HG03521 (cell line): Measurements from ENCODE around the gene KDELR3.

Experiments used
- ATAC-seq: cut with Tn5 transposase; IDR thresholded peaks from one replicate; pipeline ENCODE4 v1.9.1; 2021; ENCODE audit warnings: mild to moderate bottlenecking, moderate library complexity; ENCODE audit not compliant: unreplicated experiment

Gene KDELR3

GRCh38 chr22:38510416-38510970 is 42.6 kb downstream of the KDELR3 start:
- no peak for ATAC-seq

DNA sequence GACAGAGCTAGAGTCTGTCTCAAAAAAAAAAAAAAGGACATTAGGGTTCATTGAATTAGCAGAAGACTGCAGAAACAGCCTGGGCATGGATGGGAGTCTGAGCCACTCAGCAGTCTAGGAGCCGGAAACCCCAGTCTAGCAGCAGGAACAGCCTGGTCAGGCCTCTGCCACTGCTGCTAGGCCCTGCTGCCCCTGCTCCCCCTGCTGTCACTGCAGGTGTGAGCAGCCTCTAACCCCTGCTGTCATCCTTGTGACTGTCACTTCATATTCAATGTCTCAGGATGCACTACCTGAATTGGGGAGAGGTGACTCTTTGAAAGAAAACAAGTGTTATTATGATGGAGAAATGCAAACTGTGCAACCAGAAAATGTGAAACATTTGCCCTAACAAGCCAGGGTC is 45.2 kb downstream of the KDELR3 start:
- ATAC-seq: no peak

DNA sequence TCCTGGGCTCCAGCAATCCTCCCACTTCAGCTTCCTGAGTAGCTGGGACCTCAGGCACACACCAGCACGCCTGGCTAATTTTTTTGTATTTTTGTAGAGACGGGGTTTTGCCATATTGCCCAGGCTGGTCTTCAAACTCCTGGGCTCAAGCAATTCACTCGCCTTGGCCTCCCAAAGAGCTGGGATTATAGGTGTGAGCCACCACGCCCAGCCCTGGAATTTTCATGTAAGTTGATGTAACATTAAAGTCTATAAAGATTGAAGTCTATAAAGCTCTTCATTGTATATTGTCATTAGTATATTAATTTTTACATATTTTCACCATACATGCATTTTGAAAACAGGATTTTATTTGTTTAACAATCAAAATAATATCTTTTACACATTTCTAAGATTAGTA is 50.7 kb downstream of the KDELR3 start:
- no peak for ATAC-seq

- ATAC-seq: no peak
Observed at GRCh38 chr22:38519453-38520250, 51.8 kb downstream of the KDELR3 start.

DNA sequence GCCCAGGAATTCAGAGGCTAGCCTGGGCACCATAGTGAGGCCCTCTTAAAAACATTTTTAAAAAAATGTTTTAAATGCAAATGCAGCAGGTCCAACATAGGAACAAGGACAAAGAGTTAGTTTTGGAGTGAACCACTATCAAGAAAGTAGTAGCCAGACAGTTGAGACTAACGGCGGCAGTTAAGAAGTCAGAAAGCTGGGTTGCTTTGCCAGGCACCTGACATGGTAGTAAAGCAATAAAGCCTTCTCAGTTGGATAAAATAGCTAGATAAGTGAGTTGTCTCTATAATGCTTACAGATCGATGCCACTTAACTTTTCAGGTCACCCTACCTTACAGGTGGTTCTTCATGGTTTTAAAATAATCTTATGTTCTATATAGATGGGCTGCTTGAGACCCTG is 55.1 kb downstream of the KDELR3 start:
- no peak for ATAC-seq

DNA sequence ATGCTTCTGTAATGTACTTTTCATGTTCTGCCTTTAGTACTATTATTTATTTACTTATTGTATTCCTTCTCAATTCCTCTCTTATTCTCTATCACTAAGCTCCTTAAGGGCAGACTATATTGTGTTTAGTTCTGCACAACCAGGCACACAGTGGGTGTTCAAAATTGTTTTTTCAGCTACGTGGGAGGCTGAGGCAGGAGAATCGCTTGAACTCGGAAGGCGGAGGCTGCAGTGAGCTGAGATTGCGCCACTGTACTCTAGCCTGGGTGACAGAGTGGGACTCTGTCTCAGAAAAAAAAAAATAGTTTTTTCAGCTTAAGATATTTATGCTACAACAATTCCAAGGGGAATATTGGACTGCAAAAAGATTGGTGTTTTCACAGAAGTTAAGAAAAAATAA is 55.6 kb downstream of the KDELR3 start:
- ATAC-seq: no peak

- ATAC-seq: no peak
Observed at GRCh38 chr22:38524429-38524828, 56.5 kb downstream of the KDELR3 start.

DNA sequence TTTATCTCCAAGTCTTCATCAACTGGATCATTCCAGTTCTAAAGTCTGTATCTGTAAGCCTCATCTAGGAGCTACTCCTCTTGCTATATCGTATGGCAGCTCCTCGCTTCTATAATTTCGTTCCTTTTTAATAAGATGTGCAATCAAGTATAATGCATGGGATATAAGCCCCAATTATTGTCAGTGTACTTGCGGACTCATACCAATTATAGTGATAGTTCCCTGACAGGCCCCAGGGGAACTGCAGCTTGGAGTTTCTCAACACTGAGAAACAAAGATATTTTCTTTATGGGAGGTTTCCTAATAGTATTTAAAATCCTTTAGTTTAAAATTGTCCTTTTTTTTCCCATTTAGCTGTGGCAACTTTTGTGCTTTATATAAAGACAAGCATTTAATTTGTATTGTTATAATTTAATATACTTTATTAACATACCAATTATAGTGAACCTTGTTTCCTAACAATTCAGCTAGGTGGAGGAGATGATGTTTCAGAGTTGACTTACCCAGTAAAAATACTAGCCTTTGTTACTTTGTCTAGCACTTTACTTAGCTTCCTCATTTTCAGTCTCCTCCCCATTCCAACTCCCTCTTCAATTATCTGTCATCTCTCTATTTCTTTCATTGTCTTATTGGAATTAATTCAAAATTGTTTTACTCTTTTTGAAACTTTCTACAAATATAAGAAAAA is 63.5 kb downstream of the KDELR3 start:
- no peak for ATAC-seq
